Thoracic aorta endothelial cell (primary cell): Measurements from ENCODE around the gene GPR62. TPM values are rescaled to one million over a fixed set of nuclear protein-coding genes. Genes with fewer than 3 reads are reported as not detected.

ENCODE experiments used
- small RNA-seq: library from RNA; depleted of rRNA; stranded (forward); fragments of <200 nt; gene quantifications from one replicate; pipeline ENCODE3, GENCODE V24; 2012
- total RNA-seq: library from RNA; depleted of rRNA; stranded (reverse); fragments of >200 nt; gene quantifications from 2 replicates; pipeline ENCODE4 v1.2.3, GENCODE V29; 2012

The GPR62 gene
- 0.07 TPM in 1 of 2 replicates, not detected in the other for total RNA-seq

GRCh38 chr3:51955175-51955892, at the start of gene GPR62:
GPR62 (plus strand) TSS chr3:51955381; CDS start chr3:51955653, 272 bp downstream.

GRCh38 chr3:51941798-51942602, 13.2 kb upstream of the GPR62 start, which contains the start of the genes PARP3 and RRP9:
PARP3 (plus strand) TSS chr3:51942363; CDS start chr3:51943356, 993 bp downstream.
RRP9 (minus strand) TSS chr3:51941904; CDS start chr3:51941867, 37 bp downstream.

GRCh38 chr3:51967384-51968169, 12.4 kb downstream of the GPR62 start, which contains the start of gene PCBP4:
PCBP4 (minus strand) TSS chr3:51967454; CDS start chr3:51961240, 6,214 bp downstream.

DNA sequence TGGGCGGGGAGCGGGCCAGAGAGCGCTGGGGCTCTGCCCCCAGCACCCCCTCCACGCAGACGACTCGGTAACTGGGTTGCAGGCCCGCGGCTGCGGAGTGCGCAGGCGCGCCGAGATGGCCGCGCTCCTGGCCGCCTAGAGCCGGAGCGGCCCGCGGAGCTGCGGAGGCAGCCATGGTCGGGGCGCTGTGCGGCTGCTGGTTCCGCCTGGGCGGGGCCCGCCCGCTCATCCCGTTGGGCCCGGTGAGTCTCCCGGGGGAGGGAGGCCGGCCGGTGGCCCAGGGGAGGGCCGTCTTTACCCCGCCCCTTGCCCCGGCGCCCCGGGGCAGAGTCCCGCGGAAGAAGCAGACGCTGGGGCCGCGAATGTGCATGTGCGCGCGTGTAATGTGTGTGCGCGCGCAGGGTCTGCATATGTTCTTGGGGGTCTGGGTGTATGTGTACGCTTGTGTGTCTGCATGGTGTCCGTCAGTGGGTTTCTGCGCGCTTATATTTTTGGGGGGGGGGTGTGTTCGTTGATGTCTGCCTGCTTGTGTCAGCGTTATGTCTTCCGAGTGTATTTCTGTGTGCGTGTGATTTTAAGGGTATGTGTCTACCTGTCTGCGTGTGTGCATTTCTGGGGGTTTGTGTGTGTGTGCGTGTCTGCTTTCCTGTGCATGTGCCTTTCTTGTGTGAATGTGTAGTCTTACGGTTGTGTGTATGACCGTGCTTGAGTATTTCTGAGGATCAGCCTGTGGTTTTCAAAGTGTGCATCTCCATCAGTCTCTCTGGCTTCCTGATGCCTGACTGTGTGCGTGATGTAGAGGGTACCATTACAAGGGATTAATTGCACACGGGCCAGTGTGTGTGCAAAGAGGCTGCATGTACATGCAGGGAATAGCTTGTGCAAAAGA, 20.0 kb downstream of the GPR62 start, which contains the start of gene ABHD14A:
Gene ABHD14A, plus strand, starts transcription at position 102 of the 889 bp plus-strand sequence. Its CDS starts 72 bp downstream, at position 174.

GRCh38 chr3:51982838-51983577, 27.8 kb downstream of the GPR62 start, which contains the start of gene ACY1:
ACY1 (plus strand) TSS chr3:51983535; CDS start chr3:51984065, 530 bp downstream.

GRCh38 chr3:51995346-51996163, 40.4 kb downstream of the GPR62 start, which contains the start of gene RPL29:
RPL29 (minus strand) TSS chr3:51995895; CDS start chr3:51995461, 434 bp downstream.

Small RNA genes within 50 kb of the gene (small RNA-seq; reads per million reads assigned to genes)
- gene AC115284.1: not detected

Other genes starting within 250 kb of the GPR62 start
- under 0.01 TPM in 2 replicates for gene GRM2, start 248.3 kb upstream of the GPR62 start, total RNA-seq
- not detected in 2 replicates for gene IQCF6, start 176.1 kb upstream of the GPR62 start, total RNA-seq
- gene IQCF2, start 93.8 kb upstream of the GPR62 start, total RNA-seq: not detected in 2 replicates
- gene IQCF5, start 79.8 kb upstream of the GPR62 start, total RNA-seq: not detected in 2 replicates
- not detected in 2 replicates for gene IQCF1, start 52.0 kb upstream of the GPR62 start, total RNA-seq
- 20.6 and 21.1 TPM in 2 replicates for gene RRP9, start 13.5 kb upstream of the GPR62 start, total RNA-seq
- gene PARP3, start 13.0 kb upstream of the GPR62 start, total RNA-seq: 8.1 and 12.6 TPM in 2 replicates
- gene PCBP4, start 12.1 kb downstream of the GPR62 start, total RNA-seq: 23.1 and 23.3 TPM in 2 replicates
- 12.5 and 15.5 TPM in 2 replicates for gene ABHD14B, start 18.7 kb downstream of the GPR62 start, total RNA-seq
- gene ABHD14A, start 19.7 kb downstream of the GPR62 start, total RNA-seq: 3.5 and 7.3 TPM in 2 replicates
- 8.0 and 11.2 TPM in 2 replicates for gene ACY1, start 28.2 kb downstream of the GPR62 start, total RNA-seq
- gene RPL29, start 40.5 kb downstream of the GPR62 start, total RNA-seq: 968 and 1,125 TPM in 2 replicates
- 16.9 and 23.2 TPM in 2 replicates for gene DUSP7, start 101.2 kb downstream of the GPR62 start, total RNA-seq
- 8.0 and 12.6 TPM in 2 replicates for gene POC1A, start 199.0 kb downstream of the GPR62 start, total RNA-seq
- gene ALAS1, start 242.8 kb downstream of the GPR62 start, total RNA-seq: 57.6 and 71.7 TPM in 2 replicates